B cell (primary cell): ENCODE measurements around the gene XPO6.

Experiments
- CTCF ChIP-seq: fragments of 200-600 bp; IDR thresholded peaks from one replicate; pipeline ENCODE4 v1.8.0; 2022; ENCODE audit warnings: antibody characterized with exemption, mild to moderate bottlenecking
- EZH2 ChIP-seq: IDR thresholded peaks from 2 replicates; pipeline ENCODE4 v1.6.1; 2012; ENCODE audit warnings: borderline replicate concordance, low read depth, mild to moderate bottlenecking, moderate library complexity, low read length; ENCODE audit not compliant: insufficient read depth, poor library complexity, severe bottlenecking

GRCh38 chr16:28062847-28063521 is 148.8 kb downstream of the XPO6 start:
- TF ChIP-seq CTCF, result no peak
- TF ChIP-seq EZH2, result no peak
